Stimulated activated naive CD8-positive, alpha-beta T cell treated with anti-CD3 and anti-CD28 coated beads, Interleukin-15, amount 100 ng/mL, for 72 hours (primary cell): ENCODE results near the gene RNF17.

Experiments
- ATAC-seq: fragments of 150-1000 bp; cut with Tn5 transposase; 2 replicates; pipeline ENCODE4 v1.10.0; 2021; ENCODE audit warnings: mild to moderate bottlenecking, moderate library complexity
- DNase-seq, 2 donors: peaks; one replicate each; pipeline ENCODE4 v3.0.0; 2021 to 2022
- H3K27ac Mint-ChIP-seq, 2 donors: one replicate each; pipeline ENCODE4 v1.8.0; 2022; ENCODE audit warnings: mild to moderate bottlenecking in 2 of 2, mixed read lengths in 2 of 2, moderate library complexity in 2 of 2
- H3K27me3 Mint-ChIP-seq: one replicate; pipeline ENCODE4 v1.8.0; 2022; ENCODE audit warnings: mixed read lengths
- H3K4me1 Mint-ChIP-seq: one replicate; pipeline ENCODE4 v1.8.0; 2022; ENCODE audit warnings: mild to moderate bottlenecking, mixed read lengths
- H3K4me3 Mint-ChIP-seq, 2 donors: one replicate each; pipeline ENCODE4 v1.8.0; 2022; ENCODE audit warnings: mild to moderate bottlenecking in 2 of 2, mixed read lengths in 2 of 2, moderate library complexity in 1 of 2
- H3K9me3 Mint-ChIP-seq, 2 donors: one replicate each; pipeline ENCODE4 v1.8.0; 2022; ENCODE audit warnings: mixed read lengths in 2 of 2

The RNF17 gene

GRCh38 chr13:24894972-24895300, 131.0 kb downstream of the RNF17 start:
- Mint-ChIP-seq H3K27me3 (no peaks in the 10 kb centered on the region), H3K27ac (no peak overlapping the region), H3K9me3 (no peaks in the 10 kb centered on the region), H3K4me1 (no peaks in the 10 kb centered on the region), H3K4me3 (no peak overlapping the region)
- ATAC-seq (no peak), DNase-seq (no peak)

GRCh38 chr13:24896061-24896460, 132.1 kb downstream of the RNF17 start:
- ATAC-seq (no peak), DNase-seq (no peak)
- Mint-ChIP-seq H3K4me3 (no peak overlapping the region), H3K27ac (no peak overlapping the region), H3K9me3 (no peaks in the 10 kb centered on the region), H3K4me1 (no peaks in the 10 kb centered on the region), H3K27me3 (no peaks in the 10 kb centered on the region)

DNA sequence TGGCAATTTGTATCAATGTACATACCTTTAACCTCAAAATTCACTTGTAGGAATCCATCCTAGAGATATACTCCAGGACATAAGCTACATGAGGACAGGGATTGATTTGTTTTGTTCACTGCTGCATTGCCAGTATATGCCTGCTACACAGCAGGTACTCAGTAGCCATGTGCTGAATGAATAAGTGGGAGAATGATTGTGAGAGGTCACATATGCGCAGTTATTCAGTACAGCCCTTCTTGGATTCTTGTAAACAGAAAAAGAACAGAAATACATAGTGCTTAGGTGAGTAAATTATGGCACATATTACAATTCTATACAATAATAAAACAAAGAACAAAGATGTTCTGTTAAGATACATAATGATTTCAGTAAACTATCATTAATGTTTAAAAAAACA, 133.3 kb downstream of the RNF17 start:
- Mint-ChIP-seq H3K4me1 (no peaks in the 10 kb centered on the region), H3K4me3 (no peak overlapping the region), H3K27ac (no peak overlapping the region), H3K27me3 (no peaks in the 10 kb centered on the region), H3K9me3 (no peaks in the 10 kb centered on the region)
- DNase-seq: no peak
- no peak for ATAC-seq

GRCh38 chr13:24899601-24900000, 135.6 kb downstream of the RNF17 start:
- no peaks in the 10 kb centered on the region for H3K27me3 Mint-ChIP-seq
- no peaks in the 10 kb centered on the region for H3K9me3 Mint-ChIP-seq
- ATAC-seq (no peak), DNase-seq (no peak)
- H3K27ac Mint-ChIP-seq: no peak overlapping the region
- H3K4me1 Mint-ChIP-seq: no peaks in the 10 kb centered on the region
- H3K4me3 Mint-ChIP-seq: no peak overlapping the region

GRCh38 chr13:24900507-24900906, 136.5 kb downstream of the RNF17 start:
- Mint-ChIP-seq H3K27ac (peak overlapping the region in 1 of 2 donors; percentile 92), H3K9me3 (no peaks in the 10 kb centered on the region), H3K27me3 (no peaks in the 10 kb centered on the region), H3K4me3 (no peak overlapping the region), H3K4me1 (no peaks in the 10 kb centered on the region)
- no peak for DNase-seq
- no peak for ATAC-seq

GRCh38 chr13:24905242-24905641, 141.3 kb downstream of the RNF17 start:
- Mint-ChIP-seq H3K27me3 (no peaks in the 10 kb centered on the region), H3K4me3 (no peak overlapping the region), H3K27ac (no peak overlapping the region), H3K9me3 (no peaks in the 10 kb centered on the region), H3K4me1 (no peaks in the 10 kb centered on the region)
- DNase-seq: no peak
- no peak for ATAC-seq

DNA sequence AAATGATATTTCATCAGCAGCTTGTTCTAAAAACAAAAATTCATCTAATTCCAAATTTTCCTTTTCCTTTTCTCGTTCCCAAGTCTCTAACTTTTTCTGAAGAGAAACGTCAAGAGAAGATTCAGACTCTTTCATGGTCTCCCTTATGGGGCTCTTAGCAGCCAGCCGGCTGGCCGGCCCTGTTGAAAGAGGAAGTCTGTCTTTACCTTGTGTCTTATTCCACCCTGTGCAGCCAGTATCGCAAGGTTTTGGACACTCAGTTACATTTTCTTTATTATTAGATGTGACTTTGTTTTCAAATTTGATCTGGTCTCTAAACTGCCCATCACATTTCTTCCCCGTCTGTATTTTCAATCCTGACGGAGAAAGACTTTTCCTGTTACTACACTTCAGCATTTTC, 142.3 kb downstream of the RNF17 start:
- H3K4me3 Mint-ChIP-seq: no peak overlapping the region
- DNase-seq: no peak
- H3K27ac Mint-ChIP-seq: no peak overlapping the region
- H3K27me3 Mint-ChIP-seq: no peaks in the 10 kb centered on the region
- H3K9me3 Mint-ChIP-seq: no peaks in the 10 kb centered on the region
- peaks cover 2% of the 10 kb centered on the region for H3K4me1 Mint-ChIP-seq
- ATAC-seq: no peak

DNA sequence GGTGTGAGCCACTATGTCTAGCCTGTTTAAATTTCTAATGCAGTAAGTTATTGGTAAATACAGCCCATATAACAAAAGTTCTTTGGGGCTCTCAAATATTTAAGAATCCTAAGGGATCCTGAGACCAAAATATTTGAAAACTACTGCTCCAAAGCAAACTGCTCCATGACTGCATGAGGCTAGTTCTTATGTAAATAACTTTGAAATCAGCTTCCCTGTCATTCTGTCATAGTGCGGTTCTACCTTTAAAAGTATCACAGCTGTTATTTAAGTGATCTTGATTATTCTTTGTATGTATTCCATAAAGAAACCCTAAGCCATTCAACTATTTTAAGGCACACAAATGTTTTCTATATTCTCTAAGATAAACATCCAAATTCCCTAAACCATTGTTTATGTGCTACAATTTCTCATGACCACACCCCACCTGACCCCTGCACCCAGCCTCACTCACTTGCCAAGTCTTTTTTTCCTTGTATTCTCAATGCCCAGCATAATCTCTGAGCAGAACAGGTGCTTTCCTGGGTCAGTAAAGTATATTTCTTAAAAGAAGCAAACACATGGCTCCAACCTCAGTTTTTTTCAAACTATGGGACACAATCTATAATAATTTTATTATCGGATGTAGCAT, 146.6 kb downstream of the RNF17 start:
- Mint-ChIP-seq H3K4me3 (no peak overlapping the region), H3K27ac (peak overlapping the region in 1 of 2 donors; percentile 37)

GRCh38 chr13:24911133-24911908, 147.4 kb downstream of the RNF17 start:
- no peak for ATAC-seq

More for the DNA sequence above, 146.6 kb downstream of the RNF17 start:
- H3K4me1 Mint-ChIP-seq: peaks cover 19% of the 10 kb centered on the region
- no peaks in the 10 kb centered on the region for H3K27me3 Mint-ChIP-seq
- DNase-seq (no peak), ATAC-seq (no peak)
- H3K9me3 Mint-ChIP-seq: no peaks in the 10 kb centered on the region

GRCh38 chr13:24916464-24916863, 152.5 kb downstream of the RNF17 start:
- H3K4me1 Mint-ChIP-seq: peaks cover 28% of the 10 kb centered on the region
- H3K9me3 Mint-ChIP-seq: no peaks in the 10 kb centered on the region
- ATAC-seq (no peak), DNase-seq (no peak)
- H3K27me3 Mint-ChIP-seq: no peaks in the 10 kb centered on the region
- H3K27ac Mint-ChIP-seq: no peak overlapping the region
- H3K4me3 Mint-ChIP-seq: no peak overlapping the region

More at GRCh38 chr13:24911133-24911908, 147.4 kb downstream of the RNF17 start:
- Mint-ChIP-seq H3K4me1 (peaks cover 19% of the 10 kb centered on the region), H3K9me3 (no peaks in the 10 kb centered on the region), H3K27ac (peak overlapping the region in 1 of 2 donors; percentile 72), H3K27me3 (no peaks in the 10 kb centered on the region), H3K4me3 (no peak overlapping the region)
- DNase-seq: no peak

GRCh38 chr13:24921003-24921402, 157.0 kb downstream of the RNF17 start:
- DNase-seq: no peak
- Mint-ChIP-seq H3K27me3 (no peaks in the 10 kb centered on the region), H3K4me1 (peaks cover 18% of the 10 kb centered on the region), H3K27ac (no peak overlapping the region), H3K4me3 (peak overlapping the region in 1 of 2 donors; percentile 10), H3K9me3 (no peaks in the 10 kb centered on the region)
- ATAC-seq: no peak

DNA sequence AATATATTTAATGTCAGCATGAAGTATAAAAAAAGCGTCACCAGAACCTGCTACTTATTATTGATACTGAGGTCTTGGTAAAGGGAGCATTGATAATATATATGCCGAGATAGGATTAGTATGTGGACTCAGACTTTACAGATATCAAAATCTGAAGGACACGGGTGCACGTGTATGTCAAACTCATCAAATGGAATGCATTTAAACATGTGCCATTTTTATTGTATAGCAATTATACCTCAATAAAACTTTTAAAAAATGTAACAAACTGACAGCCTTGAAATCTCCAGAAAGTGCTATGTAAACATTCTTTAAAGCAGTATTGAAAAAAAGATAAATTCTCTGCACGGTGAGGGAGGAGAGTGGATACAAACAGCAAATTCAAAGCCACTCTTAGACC, 157.9 kb downstream of the RNF17 start:
- DNase-seq: no peak
- Mint-ChIP-seq H3K27ac (no peak overlapping the region), H3K4me3 (peak overlapping the region; percentile 93 to 95), H3K27me3 (no peaks in the 10 kb centered on the region), H3K9me3 (no peaks in the 10 kb centered on the region), H3K4me1 (peaks cover 18% of the 10 kb centered on the region)
- no peak for ATAC-seq

DNA sequence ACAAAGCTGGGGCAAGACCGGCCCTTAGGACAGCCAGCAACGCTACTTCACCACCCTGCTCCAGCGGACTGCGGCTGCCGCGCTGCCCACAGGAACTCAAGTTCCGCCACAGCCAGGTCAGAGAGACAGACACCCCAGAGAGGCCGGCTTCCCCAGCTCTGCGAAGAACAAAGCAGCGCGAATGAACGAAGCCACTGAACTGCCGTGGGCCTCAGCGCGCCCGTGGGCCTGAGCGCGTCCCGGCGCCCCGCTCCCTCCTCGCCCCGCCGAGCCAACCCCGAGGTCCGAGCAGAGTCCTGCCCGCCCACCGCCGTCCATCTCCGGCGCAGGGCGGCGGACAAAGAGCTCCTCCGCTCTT, 158.4 kb downstream of the RNF17 start:
- Mint-ChIP-seq H3K27me3 (no peaks in the 10 kb centered on the region), H3K4me1 (peaks cover 18% of the 10 kb centered on the region), H3K9me3 (no peaks in the 10 kb centered on the region), H3K27ac (peak overlapping the region; percentile 91 to 97), H3K4me3 (peak overlapping the region; percentile 93 to 95)
- DNase-seq: no peak
- ATAC-seq: peak; percentile 39

GRCh38 chr13:24922745-24923591, 159.0 kb downstream of the RNF17 start:
- no peaks in the 10 kb centered on the region for H3K27me3 Mint-ChIP-seq
- ATAC-seq (peak; percentile 99), DNase-seq (peak; percentile 90 to 94)
- peak overlapping the region; percentile 91 to 97 for H3K27ac Mint-ChIP-seq
- H3K4me3 Mint-ChIP-seq: peak overlapping the region; percentile 93 to 95
- no peaks in the 10 kb centered on the region for H3K9me3 Mint-ChIP-seq
- peaks cover 18% of the 10 kb centered on the region for H3K4me1 Mint-ChIP-seq

DNA sequence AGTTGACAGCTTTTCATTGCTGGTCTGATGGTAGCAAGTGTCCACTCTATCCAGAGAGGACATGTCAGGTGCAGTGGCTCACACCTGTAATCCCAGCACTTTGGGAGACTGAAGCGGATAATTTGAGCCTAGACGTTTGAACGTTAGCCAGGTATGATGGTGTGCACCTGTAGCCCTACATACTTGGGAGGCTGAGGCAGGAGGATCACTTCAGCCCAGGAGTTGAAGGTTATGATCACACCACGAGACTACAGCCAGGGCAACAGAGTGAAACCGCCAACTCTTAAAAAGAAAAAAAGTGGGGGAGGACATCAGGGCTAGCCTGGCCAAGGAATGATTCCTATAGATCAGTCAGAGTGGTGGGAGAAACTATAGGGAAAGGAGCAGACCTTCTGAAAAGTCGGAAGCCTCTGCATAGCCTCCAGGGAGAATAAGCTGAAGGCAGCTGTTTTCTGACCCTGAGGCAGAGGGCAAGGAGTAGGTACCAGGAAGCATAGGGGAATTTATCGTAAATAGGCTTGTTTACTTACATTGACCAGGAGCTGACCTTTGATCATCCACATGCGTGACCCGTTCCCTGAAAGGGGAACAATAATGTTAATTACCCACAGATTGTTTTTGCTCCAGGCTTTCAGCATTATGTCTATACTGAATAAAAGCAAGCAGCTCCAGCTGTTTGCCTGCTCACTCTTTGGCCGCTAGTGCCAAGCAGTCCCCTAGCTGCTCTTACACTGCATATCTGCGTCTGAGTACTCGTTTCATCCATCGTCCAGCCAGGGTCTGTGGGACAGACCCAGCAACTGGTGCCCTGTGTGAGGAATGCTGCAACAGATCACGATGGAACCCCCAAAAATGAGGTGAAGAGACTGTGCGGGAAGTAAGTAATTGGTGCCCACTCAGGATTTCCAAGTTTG, 161.6 kb downstream of the RNF17 start:
- peaks cover 13% of the 10 kb centered on the region for H3K4me1 Mint-ChIP-seq
- DNase-seq: no peak
- no peak for ATAC-seq
- peak overlapping the region in 1 of 2 donors; percentile 76 for H3K27ac Mint-ChIP-seq
- H3K27me3 Mint-ChIP-seq: peaks cover 12% of the 10 kb centered on the region
- H3K9me3 Mint-ChIP-seq: no peaks in the 10 kb centered on the region
- no peak overlapping the region for H3K4me3 Mint-ChIP-seq
